Right kidney (tissue), 9 donors: ENCODE data around the gene CCL24.
"Not testable (repeated sequence)": the region's sequence is repeated elsewhere in the genome, so short reads cannot be mapped to it uniquely, and the experiment has no call there.

Experiments
- DNase-seq: peaks from one replicate; pipeline ENCODE4 v3.0.0-alpha.2; 2016
- long read RNA-seq, 8 donors: transcript quantifications; one replicate each; lab custom pipeline, GENCODE V29; 2026

The CCL24 gene, protein sequence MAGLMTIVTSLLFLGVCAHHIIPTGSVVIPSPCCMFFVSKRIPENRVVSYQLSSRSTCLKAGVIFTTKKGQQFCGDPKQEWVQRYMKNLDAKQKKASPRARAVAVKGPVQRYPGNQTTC
- long read RNA-seq, donor 1: 0 reads
- long read RNA-seq, donor 2, partial matches to known transcripts: 0 of 1 reads
- long read RNA-seq, donor 2, other reads (novel, unspliced or antisense): 0 of 1 reads
- long read RNA-seq, donor 3: 0 reads
- long read RNA-seq, donor 4: 0 reads
- long read RNA-seq, donor 5: 0 reads
- long read RNA-seq, donor 6: 0 reads
- long read RNA-seq, donor 7: 0 reads
- long read RNA-seq, donor 8: 0 reads

- DNase-seq: no peak
These were observed at the start of gene CCL24 for GRCh38 chr7:75813781-75814236. Gene CCL24, minus strand, starts transcription at chr7:75813806. Its CDS starts 91 bp downstream, at chr7:75813715.

GRCh38 chr7:75861636-75862035 lies 48.0 kb upstream of the CCL24 start:
- no peak for DNase-seq

DNA sequence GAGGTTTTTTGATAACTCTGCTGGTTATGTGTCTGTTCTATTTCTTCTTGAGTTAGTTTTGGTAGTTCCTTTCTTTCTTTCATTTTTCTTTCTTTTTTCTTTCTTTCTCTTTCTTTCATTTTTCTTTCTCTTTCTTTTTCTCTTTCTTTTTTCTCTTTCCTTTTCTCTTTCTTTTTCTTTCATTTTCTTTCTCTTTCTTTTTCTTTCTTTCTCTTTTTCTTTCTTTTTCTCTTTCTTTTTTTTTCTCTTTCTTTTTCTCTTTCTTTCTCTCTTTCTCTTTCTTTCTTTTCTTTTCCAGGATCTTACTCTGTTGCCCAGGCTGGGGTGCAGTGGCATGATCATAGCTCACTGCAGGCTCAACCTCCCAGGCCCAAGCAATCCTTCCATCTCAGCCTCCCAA lies 44.8 kb upstream of the CCL24 start:
- DNase-seq: no peak

GRCh38 chr7:75856536-75856935 lies 42.9 kb upstream of the CCL24 start:
- DNase-seq: no peak

DNA sequence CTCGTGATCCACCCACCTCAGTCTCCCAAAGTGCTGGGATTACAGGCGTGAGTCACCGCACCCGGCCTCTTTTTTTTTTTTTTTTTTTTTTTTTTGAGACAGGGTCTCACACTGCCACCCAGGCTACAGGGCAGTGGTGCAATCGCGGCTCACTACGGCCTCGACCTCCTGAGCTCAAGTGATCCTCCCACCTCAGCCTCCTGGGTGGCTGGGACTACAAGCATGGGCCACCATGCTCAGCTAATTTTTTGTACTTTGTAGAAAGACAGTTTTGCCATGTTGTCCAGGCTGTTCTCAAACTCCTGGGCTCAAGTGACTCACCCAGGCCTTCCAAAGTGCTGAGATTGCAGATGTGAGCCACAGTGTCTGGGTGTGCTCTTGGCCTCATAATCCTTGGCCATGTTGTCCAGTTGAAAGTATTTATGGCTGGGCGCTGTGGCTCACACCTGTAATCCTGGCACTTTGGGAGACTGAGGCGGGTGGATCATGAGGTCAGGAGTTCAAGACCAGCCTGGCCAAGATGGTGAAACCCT lies 41.3 kb upstream of the CCL24 start:
- DNase-seq: not testable (repeated sequence)

DNA sequence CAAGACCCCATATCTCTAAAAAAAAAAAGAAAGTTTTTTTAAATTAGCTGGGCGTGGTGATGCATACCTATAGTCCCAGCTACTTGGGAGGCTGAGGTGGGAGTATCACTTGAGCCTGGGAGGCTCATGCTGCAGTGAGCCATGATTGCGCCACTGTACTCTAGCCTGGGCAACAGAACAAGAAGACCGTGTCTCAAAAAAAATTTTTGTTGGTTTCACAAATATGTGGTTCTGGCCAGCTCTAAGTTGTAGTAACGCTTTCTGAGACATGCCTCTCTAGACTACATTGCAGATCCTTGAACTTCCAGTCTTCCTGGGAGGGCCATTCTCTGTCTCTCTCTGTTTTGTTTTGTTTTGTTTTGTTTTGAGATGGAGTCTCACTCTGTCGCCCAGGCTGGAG lies 40.6 kb upstream of the CCL24 start:
- DNase-seq: no peak

GRCh38 chr7:75850235-75850634 lies 36.6 kb upstream of the CCL24 start:
- DNase-seq: no peak

GRCh38 chr7:75849573-75849972 lies 36.0 kb upstream of the CCL24 start:
- no peak for DNase-seq

GRCh38 chr7:75847707-75848106 lies 34.1 kb upstream of the CCL24 start:
- no peak for DNase-seq

- DNase-seq: not testable (repeated sequence)
These were observed 31.5 kb upstream of the CCL24 start for GRCh38 chr7:75845132-75845531.

DNA sequence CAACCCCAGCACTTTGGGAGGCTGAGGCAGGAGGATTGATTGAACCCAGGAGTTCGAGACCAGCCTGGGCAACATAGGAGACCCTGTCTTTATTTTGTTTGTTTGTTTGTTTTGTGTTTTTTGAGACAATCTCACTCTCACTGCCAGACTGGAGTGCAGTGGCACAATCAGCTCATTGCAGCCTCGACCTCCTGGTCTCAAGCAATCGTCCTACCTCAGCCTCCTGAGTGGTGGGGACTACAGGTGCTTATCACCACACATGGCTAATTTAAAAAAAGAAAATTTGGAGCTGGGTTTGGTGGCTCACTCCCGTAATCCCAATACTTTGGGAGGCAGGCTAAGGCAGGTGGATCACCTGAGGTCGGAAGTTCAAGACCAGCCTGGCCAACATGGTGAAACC lies 30.6 kb upstream of the CCL24 start:
- DNase-seq: no peak

- no peak for DNase-seq
These were observed 30.1 kb upstream of the CCL24 start for GRCh38 chr7:75843613-75844116.

DNA sequence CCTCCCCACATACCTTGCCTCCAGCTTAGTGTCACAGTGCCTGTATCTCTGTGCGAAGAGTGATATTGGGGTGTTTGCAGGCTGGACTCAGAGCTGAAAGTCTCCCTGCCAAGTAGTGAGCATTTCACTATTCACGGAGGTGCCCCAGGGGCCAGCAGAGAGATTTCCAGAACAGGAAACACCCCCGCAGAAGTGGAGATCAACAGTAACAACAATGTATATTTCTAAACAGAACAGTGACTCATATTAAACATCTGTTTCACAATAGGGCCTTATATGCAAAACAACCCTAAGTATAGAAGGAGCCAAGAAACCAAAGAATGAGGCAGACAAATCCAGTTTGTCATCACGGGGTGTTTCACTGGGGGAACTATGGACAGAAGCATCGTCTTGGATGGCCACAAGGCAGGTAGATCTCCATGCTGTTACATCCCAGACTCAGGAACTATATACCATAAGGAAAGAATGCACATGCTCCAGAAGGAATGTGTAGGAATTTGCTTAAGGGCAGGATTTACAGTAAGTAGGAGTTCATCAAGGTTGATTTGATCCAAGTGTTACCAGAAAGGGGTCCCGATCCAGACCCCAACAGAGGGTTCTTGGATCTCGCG lies 29.3 kb upstream of the CCL24 start:
- peak; percentile 16 for DNase-seq

GRCh38 chr7:75840029-75840428 lies 26.4 kb upstream of the CCL24 start:
- DNase-seq: no peak

- not testable (repeated sequence) for DNase-seq
These were observed 24.8 kb upstream of the CCL24 start for GRCh38 chr7:75838281-75838930.

DNA sequence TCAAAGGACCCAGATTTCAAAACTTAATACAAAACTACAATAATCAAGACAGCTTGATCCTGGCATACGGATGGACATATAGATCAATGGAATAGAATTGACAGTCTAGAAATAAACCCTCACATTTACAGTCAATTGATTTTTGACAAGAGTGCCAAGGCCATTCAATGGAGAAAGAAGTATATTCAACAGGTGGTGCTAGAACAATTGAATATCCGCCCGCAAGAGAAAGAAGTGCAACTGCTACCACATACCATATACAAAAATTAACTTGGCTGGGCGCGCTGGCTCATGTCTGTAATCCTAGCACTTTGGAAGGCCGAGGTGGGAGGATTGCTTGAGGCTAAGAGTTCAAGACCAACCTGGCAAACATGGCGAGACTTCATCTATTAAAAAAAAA lies 23.2 kb upstream of the CCL24 start:
- DNase-seq: no peak

- no peak for DNase-seq
These were observed 22.2 kb upstream of the CCL24 start for GRCh38 chr7:75835688-75836285.

DNA sequence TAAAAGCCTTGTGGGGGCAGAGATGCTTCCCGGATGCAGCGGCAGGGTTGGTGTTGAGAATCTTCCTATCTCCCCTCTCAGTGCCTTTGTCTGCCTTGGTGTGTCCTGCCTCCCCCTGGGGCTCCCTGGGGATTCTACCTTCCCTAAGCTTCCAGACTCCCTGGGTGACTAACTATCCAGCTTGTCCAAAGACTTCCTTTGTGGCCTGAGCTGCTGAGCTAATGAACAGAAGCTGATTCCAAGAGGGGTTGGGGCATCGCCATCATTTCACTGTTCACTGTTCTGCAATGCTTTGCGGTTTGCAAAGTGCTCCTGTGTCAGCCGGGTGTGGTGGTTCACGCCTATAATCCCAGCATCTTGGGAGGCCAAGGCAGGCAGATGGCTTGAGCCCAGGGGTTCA lies 20.1 kb upstream of the CCL24 start:
- not testable (repeated sequence) for DNase-seq

- no peak for DNase-seq
These were observed 17.4 kb upstream of the CCL24 start for GRCh38 chr7:75830978-75831377.

DNA sequence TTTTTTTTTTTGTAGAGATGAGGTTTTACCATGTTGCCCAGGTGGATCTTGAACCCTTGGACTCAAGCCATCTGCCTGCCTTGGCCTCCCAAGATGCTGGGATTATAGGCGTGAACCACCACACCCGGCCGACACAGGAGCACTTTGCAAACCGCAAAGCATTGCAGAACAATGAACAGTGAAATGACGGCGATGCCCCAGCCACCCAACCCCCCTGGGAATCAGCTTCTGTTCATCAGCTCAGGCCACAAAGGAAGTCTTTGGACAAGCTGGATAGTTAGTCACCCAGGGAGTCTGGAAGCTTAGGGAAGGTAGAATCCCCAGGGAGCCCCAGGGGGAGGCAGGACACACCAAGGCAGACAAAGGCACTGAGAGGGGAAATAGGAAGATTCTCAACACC lies 16.1 kb upstream of the CCL24 start:
- DNase-seq: not testable (repeated sequence)

- no peak for DNase-seq
These were observed 9.7 kb upstream of the CCL24 start for GRCh38 chr7:75823198-75823910.

GRCh38 chr7:75820688-75821087 lies 7.1 kb upstream of the CCL24 start:
- DNase-seq: no peak
